ENCODE measurements around the gene GLYATL1. TPM values are rescaled to one million over a fixed set of nuclear protein-coding genes. Genes with fewer than 3 reads are reported as not detected.
"Not testable (repeated sequence)": the region's sequence is repeated elsewhere in the genome, so short reads cannot be mapped to it uniquely, and the experiment has no call there.

The GLYATL1 gene
- total and polyA plus RNA-seq, 8 donors, result 2.4 to 6.0 (median 4.4) TPM; not detected in 2

GRCh38 chr11:59000003-59000402 is 60.7 kb downstream of the GLYATL1 start:
- intact Hi-C loops (cut with DNase I), result no loop called here
- Histone ChIP-seq H3K27ac (no peak overlapping the region), H3K9me3 (no peaks in the 10 kb centered on the region), H3K36me3 (no peaks in the 10 kb centered on the region), H3K4me1 (no peaks in the 10 kb centered on the region), H3K27me3 (no peaks in the 10 kb centered on the region), H3K4me3 (no peak overlapping the region)
- ATAC-seq, result no peak
- TF ChIP-seq, protein P1, sequence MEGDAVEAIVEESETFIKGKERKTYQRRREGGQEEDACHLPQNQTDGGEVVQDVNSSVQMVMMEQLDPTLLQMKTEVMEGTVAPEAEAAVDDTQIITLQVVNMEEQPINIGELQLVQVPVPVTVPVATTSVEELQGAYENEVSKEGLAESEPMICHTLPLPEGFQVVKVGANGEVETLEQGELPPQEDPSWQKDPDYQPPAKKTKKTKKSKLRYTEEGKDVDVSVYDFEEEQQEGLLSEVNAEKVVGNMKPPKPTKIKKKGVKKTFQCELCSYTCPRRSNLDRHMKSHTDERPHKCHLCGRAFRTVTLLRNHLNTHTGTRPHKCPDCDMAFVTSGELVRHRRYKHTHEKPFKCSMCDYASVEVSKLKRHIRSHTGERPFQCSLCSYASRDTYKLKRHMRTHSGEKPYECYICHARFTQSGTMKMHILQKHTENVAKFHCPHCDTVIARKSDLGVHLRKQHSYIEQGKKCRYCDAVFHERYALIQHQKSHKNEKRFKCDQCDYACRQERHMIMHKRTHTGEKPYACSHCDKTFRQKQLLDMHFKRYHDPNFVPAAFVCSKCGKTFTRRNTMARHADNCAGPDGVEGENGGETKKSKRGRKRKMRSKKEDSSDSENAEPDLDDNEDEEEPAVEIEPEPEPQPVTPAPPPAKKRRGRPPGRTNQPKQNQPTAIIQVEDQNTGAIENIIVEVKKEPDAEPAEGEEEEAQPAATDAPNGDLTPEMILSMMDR (IDR thresholded peaks at IDR 0.05), result no peak
- no peak for DNase-seq

- H3K27ac ChIP-seq; ATAC-seq; H3K4me1 ChIP-seq; intact Hi-C loops (cut with DNase I); H3K36me3 ChIP-seq; DNase-seq; H3K9me3 ChIP-seq; H3K4me3 ChIP-seq; H3K27me3 ChIP-seq: not testable (repeated sequence)
Measured at GRCh38 chr11:59002006-59002405, 62.7 kb downstream of the GLYATL1 start.

Other genes with a start within 250 kb of the GLYATL1 start
- gene GLYAT, start 207.5 kb upstream of the GLYATL1 start, total RNA-seq, result not detected
- under 1 TPM; 0.16 to 0.89 (median 0.37) TPM for gene GLYAT, start 207.5 kb upstream of the GLYATL1 start, polyA plus RNA-seq (ENCODE audit: insufficient read length in 6 of 6)
- not detected for gene GLYATL2, start 94.8 kb upstream of the GLYATL1 start, total RNA-seq
- gene GLYATL2, start 94.8 kb upstream of the GLYATL1 start, polyA plus RNA-seq (ENCODE audit: insufficient read length in 6 of 6), result 1 to 10 TPM; 1.0 to 4.3 (median 2.3) TPM
- not detected for gene GLYATL1B, start 146.8 kb downstream of the GLYATL1 start, total RNA-seq
- gene GLYATL1B, start 146.8 kb downstream of the GLYATL1 start, polyA plus RNA-seq (ENCODE audit: insufficient read length in 6 of 6), result under 1 TPM in 5 of 6 donors, not detected in 1; 0.30 to 0.66 (median 0.38) TPM
- 10 to 100 TPM; 11.4 to 15.0 TPM for gene FAM111B, start 167.7 kb downstream of the GLYATL1 start, total RNA-seq
- 10 to 100 TPM; 11.5 to 21.7 (median 14.2) TPM for gene FAM111B, start 167.7 kb downstream of the GLYATL1 start, polyA plus RNA-seq (ENCODE audit: insufficient read length in 6 of 6)
- gene FAM111A, start 203.4 kb downstream of the GLYATL1 start, total RNA-seq, result 10 to 100 TPM; 50.3 to 55.9 TPM
- 100 to 1,000 TPM in 3 of 6 donors, 10 to 100 TPM in 3; 82.8 to 113 (median 97.1) TPM for gene FAM111A, start 203.4 kb downstream of the GLYATL1 start, polyA plus RNA-seq (ENCODE audit: insufficient read length in 6 of 6)
- gene DTX4, start 232.6 kb downstream of the GLYATL1 start, total RNA-seq, result 10 to 100 TPM; 33.2 to 43.4 TPM
- 10 to 100 TPM; 65.0 to 74.9 (median 70.0) TPM for gene DTX4, start 232.6 kb downstream of the GLYATL1 start, polyA plus RNA-seq (ENCODE audit: insufficient read length in 6 of 6)

Measured in left lung (tissue), 10 donors.